T-helper 22 cell (primary cell): ENCODE data around the gene SLX4.
"Not testable (repeated sequence)": the region's sequence is repeated elsewhere in the genome, so short reads cannot be mapped to it uniquely, and the experiment has no call there.

Source experiments
- DNase-seq: peaks from one replicate; pipeline ENCODE4 v3.0.0-alpha.2; 2020; ENCODE audit warnings: low read depth

The SLX4 gene

GRCh38 chr16:3611146-3611975, at the start of gene SLX4:
Gene SLX4, minus strand, starts transcription at chr16:3611606. Its CDS starts 2,642 bp downstream, at chr16:3608964.
- peak; percentile 83 for DNase-seq

DNA sequence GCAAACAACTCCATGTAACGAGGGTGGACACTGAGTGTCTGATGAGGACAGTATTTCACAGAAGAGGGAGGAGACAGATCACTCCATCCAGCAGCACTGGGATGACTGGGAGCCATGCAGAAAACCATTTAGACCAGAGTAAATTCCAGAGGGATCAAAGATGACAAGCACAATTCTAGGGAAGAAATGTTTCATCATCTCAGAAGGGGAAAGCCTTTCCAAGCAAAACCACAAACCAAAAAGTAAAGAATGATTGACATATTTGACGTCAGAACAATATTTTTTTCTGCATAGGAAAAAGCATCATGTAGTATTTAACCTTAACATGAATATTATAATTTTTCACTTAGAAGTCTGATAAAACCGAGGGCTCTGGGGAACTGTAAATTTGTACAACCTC, 47.8 kb upstream of the SLX4 start:
- DNase-seq, result no peak

DNA sequence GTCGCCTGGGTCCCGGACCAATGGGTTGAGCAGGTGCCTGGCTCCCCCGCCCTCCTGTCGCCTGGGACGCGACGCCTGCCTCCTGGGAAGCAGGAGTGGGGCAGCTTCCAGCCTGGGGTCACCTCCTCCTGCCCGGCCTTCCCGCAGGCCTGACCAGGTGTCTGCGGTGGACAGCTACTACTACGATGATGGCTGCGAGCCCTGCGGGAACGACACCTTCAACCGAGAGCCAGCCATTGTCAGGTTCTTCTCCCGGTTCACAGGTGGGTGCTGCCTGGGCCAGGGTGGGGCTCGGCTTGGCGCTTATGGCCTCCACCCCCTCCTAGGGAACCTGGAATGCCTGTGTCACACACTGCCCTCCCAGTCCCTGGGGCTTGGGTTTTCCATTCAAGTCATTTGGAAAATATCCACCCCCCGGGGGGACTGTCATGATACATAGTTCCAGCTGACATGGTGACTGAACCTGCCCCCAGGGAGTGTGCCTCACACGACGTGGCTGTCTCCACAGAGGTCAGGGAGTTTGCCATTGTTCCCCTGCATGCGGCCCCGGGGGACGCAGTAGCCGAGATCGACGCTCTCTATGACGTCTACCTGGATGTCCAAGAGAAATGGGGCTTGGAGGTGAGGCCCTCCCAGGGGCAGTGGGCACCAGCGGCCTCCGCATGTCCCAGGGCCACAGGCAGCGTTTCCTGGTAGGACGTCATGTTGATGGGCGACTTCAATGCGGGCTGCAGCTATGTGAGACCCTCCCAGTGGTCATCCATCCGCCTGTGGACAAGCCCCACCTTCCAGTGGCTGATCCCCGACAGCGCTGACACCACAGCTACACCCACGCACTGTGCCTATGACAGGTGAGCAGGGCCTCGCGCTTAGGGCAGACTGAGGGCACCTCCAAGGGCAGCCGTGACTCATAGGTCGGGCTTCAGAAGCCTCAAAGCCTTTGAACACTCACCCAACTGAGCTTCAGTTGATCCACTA, 45.4 kb upstream of the SLX4 start:
- DNase-seq, result no peak

DNA sequence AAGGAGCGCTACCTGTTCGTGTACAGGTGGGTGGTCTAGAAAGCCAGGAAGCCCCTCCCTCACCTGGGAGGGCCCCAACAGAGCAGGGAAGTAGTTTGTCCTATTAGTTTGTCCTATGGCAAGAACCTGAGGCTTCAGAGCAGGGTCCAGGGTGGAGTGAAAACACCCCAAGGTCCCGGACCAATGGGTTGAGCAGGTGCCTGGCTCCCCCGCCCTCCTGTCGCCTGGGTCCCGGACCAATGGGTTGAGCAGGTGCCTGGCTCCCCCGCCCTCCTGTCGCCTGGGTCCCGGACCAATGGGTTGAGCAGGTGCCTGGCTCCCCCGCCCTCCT, 44.7 kb upstream of the SLX4 start:
- DNase-seq, result not testable (repeated sequence)

DNA sequence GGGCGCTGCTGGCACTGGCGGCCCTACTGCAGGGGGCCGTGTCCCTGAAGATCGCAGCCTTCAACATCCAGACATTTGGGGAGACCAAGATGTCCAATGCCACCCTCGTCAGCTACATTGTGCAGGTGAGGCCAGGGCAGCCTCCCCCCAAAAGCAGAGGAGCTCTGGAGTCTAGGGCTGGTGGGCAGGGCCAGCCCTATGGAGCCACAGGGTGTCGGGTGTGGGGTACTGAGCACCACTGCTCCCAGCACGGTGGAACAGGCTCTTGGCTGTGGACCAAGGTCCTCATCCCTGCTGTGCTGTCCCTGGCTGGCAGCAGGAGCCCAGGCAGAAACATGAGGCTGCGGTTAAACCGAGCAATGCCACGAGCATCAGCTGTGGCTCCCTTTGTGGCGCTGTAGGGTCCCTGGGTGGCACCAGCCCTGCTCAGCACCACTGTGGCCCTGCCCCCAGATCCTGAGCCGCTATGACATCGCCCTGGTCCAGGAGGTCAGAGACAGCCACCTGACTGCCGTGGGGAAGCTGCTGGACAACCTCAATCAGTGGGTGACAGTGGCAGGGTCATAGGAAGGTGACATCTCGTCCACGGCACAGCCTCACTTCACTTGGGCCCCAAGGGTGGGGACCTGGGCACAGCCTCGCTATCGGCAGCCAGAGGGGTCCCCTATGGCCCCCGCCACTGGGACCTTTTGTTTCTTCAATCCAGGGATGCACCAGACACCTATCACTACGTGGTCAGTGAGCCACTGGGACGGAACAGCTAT, 44.2 kb upstream of the SLX4 start:
- no peak for DNase-seq

GRCh38 chr16:3655030-3655395, 43.6 kb upstream of the SLX4 start:
- no peak for DNase-seq

- no peak for DNase-seq
Measured at GRCh38 chr16:3654249-3654991, 43.0 kb upstream of the SLX4 start, which contains the start of gene DNASE1. Gene DNASE1, plus strand, starts transcription at chr16:3654691. Its CDS starts 683 bp downstream, at chr16:3655374.

DNA sequence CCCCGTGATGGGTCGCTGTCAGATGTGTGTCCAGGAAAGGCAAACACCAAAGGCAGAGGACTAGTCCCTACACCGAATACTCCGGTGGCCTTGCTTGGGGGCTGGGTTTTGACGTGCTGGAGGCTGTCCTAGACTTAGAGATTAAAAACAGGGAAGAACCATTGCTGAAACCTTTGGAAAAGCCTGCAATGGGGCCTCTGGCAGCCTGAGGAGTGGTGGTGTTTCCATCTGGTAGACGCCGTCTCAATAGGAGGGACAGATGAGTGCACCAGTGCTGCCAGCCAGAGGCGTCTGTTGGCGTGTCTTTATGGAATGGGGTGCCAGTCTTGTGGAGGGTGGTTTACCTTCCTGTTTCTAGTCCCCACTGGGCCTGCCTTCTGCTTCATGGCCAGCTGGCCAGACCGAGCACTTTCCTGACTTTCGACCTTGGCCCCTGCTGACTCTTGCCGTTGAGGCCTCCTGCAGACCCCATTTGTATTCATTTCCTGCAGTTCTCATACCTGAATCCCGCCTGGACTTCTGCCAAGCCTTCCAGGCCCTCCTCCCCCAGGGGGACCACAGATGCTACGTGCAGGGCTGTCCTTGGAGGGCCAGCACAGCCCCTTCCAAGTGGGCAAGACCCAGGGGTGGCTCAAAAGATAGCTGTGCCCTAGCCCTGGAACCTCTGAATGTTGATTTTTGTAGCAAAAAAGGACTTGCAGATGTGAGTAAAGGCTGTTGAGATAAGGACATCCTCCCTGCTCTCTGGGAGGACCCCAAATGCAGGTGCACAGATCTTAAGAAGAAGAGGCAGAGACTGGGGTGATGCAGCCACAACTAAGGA, 41.2 kb upstream of the SLX4 start:
- DNase-seq, result no peak

DNA sequence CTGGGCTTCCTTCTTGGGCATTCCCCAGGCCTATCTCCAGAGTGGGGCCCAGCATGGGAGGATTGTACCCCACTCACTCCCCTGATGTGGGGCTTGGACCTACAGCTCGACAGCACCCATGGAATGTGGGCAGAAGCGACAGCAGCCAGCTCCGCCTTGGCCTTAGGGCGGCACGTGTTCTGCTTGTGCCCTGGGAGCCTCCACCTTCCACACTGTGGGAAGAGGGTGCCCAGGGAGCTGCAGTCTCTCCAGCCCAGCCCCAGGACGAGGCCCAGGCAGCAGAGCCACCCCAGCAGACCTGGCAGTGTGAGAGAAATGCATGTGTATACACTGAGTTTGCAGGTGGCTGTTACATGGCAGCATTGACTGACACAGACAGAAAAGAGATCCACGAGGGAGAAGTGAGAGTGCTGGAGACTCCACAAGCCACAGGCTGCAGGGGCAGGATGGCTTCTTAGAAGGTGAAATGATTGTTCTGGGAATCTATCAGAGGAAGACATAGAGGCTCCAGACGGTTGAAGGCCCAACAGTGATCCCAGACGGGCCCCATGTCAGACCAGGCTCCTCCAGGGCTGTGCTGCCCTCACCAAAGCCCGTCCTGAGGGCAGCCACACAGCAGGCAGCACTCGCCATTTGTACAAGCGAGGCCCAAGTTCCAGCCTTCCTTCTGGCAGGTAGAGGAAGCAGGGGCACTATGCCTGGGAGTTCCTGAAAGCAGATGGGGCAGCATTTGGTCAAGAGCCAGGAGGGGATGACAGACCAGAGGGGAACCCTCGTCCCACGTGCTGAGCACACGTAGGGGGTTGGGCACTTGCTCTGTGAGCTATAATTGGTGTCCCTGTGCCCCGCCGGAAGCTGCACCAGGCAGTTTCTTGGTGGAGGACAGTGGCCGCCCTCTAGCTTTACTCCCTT, 40.3 kb upstream of the SLX4 start:
- no peak for DNase-seq

DNA sequence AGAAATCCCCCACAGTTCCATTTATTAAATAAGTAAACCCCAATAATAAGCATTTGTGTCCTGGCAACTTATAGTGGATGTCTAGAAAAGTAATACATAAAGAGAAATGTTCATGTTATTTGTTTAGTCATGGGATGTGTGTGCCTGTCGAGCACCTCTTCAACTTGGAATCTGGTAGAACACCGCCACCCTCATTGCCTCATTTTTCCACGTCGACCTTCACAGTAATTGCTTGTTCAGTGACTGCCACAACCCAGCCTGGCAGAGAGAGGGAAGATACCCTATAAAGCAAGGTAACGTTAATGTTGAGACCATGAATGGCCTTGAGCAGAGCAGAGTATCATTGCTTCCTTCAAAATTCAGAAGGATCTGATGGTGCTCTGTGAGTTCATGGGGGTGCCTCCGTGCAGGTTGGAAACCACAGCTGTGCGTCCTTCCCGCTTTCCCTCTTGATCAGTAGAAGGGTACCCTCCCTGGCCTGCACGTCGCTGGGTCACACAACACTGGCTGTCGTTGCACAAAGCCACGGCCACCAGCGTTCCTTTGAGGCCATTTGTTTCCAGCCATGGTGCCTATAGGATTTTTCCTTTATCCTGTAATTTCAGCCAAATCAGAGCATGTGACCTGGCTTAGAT, 39.3 kb upstream of the SLX4 start:
- no peak for DNase-seq

DNA sequence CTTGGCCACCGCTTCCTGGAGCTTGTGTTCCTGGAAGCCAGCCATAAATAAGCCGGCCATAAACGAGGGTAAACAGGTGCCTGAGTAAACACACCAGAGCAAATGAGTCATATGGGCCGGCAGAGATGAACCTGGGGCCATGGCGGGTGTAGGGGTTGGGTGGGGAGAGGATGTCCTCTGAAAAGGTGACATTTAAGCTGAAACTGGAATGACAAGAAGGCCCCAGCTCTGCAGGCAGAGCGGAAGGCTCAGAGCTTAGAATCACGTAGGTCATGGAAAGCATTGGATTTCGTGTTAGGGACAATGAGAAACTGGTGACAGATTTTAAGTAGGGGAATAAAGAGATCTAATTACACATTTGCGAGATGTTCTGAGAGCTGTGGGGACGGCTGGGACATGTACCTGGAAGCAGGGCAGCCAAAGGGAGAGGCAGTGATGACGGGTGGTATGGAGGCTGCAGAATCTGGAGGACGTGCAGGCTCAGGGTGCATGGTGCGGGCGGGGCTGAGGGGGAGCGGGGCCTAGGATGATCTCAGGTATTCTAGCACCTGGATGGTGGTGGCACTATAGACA, 35.0 kb upstream of the SLX4 start:
- DNase-seq, result no peak

DNA sequence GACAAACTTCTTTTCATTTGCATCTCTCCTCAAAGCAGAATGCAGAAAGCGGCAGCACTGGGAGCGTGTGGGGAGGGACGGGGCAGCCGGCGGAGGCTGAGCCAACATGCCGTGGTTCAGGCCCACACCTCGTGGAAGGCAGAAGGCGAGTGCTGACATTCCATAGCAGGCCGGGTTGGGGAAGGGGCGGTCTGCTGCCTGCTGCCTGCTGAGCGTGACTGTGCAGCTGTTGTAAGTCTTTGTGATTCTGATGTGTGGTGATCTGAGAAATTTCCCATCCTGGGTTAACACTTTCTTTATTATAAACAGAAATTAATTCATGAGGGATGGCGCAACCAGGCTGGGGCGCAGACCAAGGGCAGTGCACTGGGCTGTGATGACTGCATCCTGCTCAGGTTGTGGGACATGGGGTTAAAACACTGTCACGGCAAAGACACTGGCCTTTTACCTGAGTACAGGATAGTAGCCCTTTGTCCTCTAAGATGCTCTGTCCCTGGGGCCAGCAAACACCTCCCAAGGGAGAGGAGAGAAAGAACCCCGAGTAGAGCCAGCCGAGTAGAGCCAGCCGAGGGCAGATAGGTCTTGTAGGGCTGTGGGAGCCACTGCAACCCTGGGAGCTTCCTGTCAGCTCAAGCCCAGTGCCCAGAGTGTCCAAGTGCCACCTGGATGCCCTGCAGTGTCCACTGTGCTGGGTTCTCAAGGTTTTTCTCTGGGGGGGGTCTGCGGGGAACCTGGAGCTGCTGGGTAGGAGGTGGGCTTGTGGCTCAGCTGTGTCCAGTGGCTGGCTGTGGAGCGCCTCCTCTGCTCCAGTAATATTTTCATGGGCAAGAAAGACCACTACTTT, 34.3 kb upstream of the SLX4 start:
- no peak for DNase-seq

- DNase-seq, result no peak
Measured at GRCh38 chr16:3645108-3645503, 33.7 kb upstream of the SLX4 start.

DNA sequence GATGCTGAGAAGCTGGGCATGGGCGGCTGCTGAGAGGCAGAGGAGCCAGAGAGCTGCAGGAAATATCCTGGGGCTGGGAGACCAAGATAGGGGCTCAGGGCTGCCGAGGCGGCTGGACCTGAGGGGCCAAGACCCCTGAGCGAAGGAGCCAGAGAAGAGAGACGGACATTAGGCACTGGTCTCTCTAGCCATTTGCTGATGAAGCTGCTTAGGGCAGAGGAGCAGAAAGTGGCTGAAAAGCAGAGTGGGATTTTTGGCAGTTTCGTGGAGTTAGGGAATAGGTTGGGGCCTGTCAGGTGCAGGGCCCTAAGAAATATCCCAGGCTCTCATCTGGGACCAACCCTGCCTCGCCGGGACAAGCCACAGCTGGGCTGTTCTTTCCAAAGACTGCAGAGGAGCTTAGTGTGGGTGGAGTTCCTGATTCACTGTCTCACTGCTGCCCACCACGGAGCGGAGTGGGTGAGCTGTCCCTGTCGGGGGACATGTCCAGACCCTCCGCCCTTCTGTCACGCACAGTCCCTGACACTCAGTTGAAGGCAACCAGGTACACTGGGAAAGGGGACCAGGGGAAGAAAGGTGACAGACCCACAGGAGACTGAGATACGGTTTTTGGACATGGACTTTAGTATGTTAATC, 31.8 kb upstream of the SLX4 start:
- DNase-seq, result no peak

GRCh38 chr16:3642397-3643094, 31.1 kb upstream of the SLX4 start:
- DNase-seq, result no peak

DNA sequence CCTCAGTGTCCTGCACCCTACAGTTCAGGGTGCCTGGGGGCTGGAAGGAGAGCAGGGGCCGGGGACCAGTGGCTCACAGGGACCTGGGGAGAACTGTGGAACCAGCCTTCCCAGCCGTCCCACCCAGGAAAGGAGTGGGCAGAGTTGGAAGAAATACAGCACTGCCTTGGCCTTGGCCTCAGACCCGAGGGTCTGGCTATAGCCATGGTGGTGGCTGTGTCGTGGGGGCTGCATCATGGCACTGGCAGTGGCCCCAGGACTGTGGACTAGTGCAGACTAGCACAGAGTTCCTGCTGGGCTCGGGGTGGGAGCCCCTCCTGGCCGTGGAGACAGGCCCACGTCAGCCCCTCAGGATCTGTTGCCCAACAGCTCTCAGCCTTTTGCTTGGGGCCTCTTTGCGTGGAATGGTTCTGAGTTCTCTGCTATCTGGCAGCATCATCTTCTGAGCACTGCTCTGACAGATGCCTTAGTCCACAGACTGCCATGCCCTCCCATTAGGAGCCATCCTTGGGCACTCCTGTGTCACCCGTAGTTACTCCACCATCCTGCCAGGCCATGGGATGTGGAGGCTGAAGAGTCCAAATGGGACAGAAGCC, 30.5 kb upstream of the SLX4 start:
- DNase-seq, result no peak
